Prostate gland (tissue), 2 donors: ENCODE measurements around the gene FGF9.

Source experiments
- CTCF ChIP-seq, 4 experiments: fragments of 200-600 bp in 2 of 4; fragments of 450-650 bp in 2 of 4; sonication (generic) in 2 of 4; IDR thresholded peaks; 1 replicate in 3 of 4; 2 replicates in 1 of 4; pipeline ENCODE4 v1.5.1; 2016 to 2019; ENCODE audit warnings: antibody characterized with exemption in 4 of 4, mild to moderate bottlenecking in 2 of 4, moderate library complexity in 2 of 4
- POLR2A ChIP-seq: fragments of 450-650 bp; IDR thresholded peaks from one replicate; pipeline ENCODE4 v1.6.1; 2016; ENCODE audit warnings: antibody characterized with exemption, mild to moderate bottlenecking

GRCh38 chr13:21694831-21695230, 24.0 kb downstream of the FGF9 start:
- TF ChIP-seq CTCF (IDR thresholded peaks at IDR 0.05) (no peak), POLR2A (no peak)
